ENCODE data around the gene PDE4C.

The PDE4C gene

DNA sequence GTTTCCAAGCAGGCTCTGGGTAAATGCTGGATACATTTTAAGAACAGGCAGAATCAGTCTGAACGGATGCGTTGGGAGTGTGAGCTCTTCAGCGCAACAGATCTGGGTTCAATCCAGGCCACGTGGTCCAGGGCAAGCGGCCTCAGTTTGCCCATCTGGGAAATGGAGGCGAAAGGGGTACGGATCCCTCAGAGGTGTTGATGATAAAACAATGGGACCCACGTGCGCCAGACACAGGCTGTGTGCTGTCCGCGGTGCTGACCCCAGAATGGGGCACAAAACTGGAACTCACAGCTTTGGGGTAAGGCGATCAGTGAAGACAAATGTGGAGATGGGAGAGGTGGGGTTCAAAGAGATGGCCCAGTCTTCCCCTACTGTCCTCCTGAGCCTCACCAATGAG lies 13.1 kb upstream of the PDE4C start:
- FAIRE-seq: no peak
- TF ChIP-seq POLR2AphosphoS5 (IDR thresholded peaks at IDR 0.05; ENCODE audit: low read depth, low read length) (no peak), TAF1 (IDR thresholded peaks at IDR 0.05; ENCODE audit: low read depth, low read length) (no peak), POU2F2 (IDR thresholded peaks at IDR 0.05; ENCODE audit: low read depth, low read length) (no peak), POLR2A (IDR thresholded peaks at IDR 0.05; ENCODE audit: low read depth, low read length) (no peak), PAX5 (IDR thresholded peaks at IDR 0.05; ENCODE audit: insufficient read depth, low read length, severe bottlenecking) (no peak), SPI1 (IDR thresholded peaks at IDR 0.05; ENCODE audit: low read depth, low read length) (no peak)
- DNase-seq (ENCODE audit: insufficient read length, low spot score): no peak

DNA sequence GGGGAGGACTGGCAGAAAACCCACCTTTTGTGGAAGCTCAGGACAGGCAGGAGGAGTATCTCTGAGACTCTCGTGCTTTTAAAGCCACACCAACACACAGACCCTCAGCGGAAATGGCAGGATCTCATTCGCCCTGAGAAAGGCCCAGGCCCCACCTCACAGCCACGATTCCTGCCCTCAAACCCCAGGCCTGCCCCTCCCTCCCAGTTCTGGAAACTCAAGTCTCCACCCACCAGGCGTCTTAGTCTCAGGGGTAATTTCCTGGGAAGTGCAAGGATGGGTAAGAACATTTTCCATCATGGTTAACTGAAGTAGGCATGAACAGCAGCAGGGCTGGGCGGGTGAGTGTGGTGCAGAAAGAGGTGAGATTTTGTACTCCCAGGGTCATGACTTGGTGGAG lies 8.0 kb upstream of the PDE4C start:
- DNase-seq (ENCODE audit: insufficient read length, low spot score): no peak
- TF ChIP-seq POU2F2 (IDR thresholded peaks at IDR 0.05; ENCODE audit: low read depth, low read length) (no peak), PAX5 (IDR thresholded peaks at IDR 0.05; ENCODE audit: insufficient read depth, low read length, severe bottlenecking) (no peak)
- no peak for FAIRE-seq

DNA sequence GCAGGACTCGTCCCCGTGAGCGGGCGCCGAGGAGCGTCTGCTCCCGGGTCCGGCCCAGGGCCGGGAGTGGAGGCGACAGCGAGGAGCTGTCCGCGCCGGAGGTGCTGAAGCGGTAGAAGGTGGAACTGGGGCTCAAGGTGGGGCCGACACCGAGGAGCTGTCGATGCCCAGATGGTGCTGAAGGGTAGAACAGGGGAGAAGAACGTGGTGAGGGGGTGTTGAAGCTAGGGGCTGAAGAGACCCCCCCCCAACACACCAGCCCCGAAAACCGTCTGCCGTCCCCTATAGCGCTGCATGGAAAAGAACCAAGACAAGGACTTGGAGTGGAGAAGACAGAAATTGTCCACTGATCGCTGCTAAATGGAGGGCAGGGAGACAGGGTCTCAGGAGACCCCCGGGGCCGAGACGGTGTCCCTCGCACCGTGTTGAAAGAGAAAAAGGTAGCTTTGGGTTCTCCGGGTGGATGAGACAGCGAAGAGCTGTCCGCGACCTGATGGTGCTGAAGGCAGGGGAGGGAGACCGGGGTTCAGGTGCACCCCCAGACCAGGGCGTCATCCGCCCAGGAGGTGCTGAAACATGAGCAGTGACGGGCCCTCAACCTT lies 7.1 kb upstream of the PDE4C start:
- TF ChIP-seq TAF1 (IDR thresholded peaks at IDR 0.05; ENCODE audit: low read depth, low read length): no peak
- no peak for TF ChIP-seq PAX5 (IDR thresholded peaks at IDR 0.05; ENCODE audit: insufficient read depth, low read length, severe bottlenecking)
- no peak for TF ChIP-seq POLR2AphosphoS5 (IDR thresholded peaks at IDR 0.05; ENCODE audit: low read depth, low read length)
- no peak for TF ChIP-seq POLR2A (IDR thresholded peaks at IDR 0.05; ENCODE audit: low read depth, low read length)
- no peak for TF ChIP-seq SPI1 (IDR thresholded peaks at IDR 0.05; ENCODE audit: low read depth, low read length)
- no peak for TF ChIP-seq POU2F2 (IDR thresholded peaks at IDR 0.05; ENCODE audit: low read depth, low read length)
- FAIRE-seq (no peak), DNase-seq (ENCODE audit: insufficient read length, low spot score) (peak; percentile 82)

DNA sequence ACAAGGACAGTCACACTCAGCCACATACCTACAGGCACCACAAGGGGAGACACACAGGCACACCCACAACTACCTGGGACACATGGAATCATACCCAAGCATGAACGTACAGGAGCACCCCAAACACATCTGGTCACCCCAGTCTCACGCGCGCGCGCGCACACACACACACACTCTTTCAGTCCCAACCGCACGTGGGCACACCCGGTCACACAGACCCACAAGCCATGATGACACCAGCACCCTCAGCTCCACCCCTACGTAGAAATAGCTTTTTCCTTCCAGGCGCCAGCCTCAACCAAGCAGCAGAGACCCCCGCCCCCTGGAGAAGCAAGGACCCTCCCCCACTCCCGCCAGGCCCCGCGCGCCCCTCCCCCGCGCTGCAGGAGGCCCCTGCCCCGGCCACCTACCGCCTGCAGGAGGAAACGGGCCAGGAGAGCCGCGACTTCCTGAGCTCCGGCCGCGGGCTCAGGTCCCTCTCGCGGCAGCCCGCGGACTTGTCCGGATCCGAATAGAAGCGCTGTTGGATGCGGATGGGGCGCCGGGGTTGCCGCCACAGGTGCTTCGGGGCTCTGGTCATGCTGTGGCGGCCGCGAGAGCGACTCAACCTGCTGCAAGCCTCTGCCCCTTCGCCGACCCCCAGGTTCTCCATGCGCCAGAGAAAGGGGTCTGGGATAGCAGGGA lies 6.4 kb upstream of the PDE4C start:
- FAIRE-seq (no peak), DNase-seq (ENCODE audit: insufficient read length, low spot score) (no peak)
- TF ChIP-seq POLR2AphosphoS5 (IDR thresholded peaks at IDR 0.05; ENCODE audit: low read depth, low read length) (no peak), SPI1 (IDR thresholded peaks at IDR 0.05; ENCODE audit: low read depth, low read length) (no peak), POLR2A (IDR thresholded peaks at IDR 0.05; ENCODE audit: low read depth, low read length) (no peak), TAF1 (IDR thresholded peaks at IDR 0.05; ENCODE audit: low read depth, low read length) (no peak), POU2F2 (IDR thresholded peaks at IDR 0.05; ENCODE audit: low read depth, low read length) (no peak), PAX5 (IDR thresholded peaks at IDR 0.05; ENCODE audit: insufficient read depth, low read length, severe bottlenecking) (no peak)

DNA sequence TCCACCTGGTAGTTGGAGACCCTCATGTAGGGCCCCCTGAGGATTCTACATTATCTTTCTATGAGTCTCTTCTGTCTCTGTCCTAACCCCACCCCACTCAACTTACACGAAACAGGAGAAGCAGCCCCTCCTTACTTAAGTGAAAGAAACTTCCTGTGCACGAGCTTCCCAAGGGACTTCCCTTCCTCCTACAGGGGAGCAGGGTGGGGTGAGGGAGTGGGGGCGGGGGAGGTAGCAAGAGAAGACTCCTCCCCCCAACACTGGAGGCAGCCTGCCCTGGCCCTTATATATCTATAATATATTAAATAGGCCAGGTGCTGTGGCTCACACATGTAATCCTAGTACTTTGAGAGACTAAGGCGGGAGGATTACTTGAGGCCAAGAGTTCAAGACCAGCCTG lies 5.5 kb upstream of the PDE4C start:
- FAIRE-seq: no peak
- TF ChIP-seq POU2F2 (IDR thresholded peaks at IDR 0.05; ENCODE audit: low read depth, low read length) (no peak), PAX5 (IDR thresholded peaks at IDR 0.05; ENCODE audit: insufficient read depth, low read length, severe bottlenecking) (no peak), TAF1 (IDR thresholded peaks at IDR 0.05; ENCODE audit: low read depth, low read length) (no peak), SPI1 (IDR thresholded peaks at IDR 0.05; ENCODE audit: low read depth, low read length) (no peak)
- DNase-seq (ENCODE audit: insufficient read length, low spot score): no peak

DNA sequence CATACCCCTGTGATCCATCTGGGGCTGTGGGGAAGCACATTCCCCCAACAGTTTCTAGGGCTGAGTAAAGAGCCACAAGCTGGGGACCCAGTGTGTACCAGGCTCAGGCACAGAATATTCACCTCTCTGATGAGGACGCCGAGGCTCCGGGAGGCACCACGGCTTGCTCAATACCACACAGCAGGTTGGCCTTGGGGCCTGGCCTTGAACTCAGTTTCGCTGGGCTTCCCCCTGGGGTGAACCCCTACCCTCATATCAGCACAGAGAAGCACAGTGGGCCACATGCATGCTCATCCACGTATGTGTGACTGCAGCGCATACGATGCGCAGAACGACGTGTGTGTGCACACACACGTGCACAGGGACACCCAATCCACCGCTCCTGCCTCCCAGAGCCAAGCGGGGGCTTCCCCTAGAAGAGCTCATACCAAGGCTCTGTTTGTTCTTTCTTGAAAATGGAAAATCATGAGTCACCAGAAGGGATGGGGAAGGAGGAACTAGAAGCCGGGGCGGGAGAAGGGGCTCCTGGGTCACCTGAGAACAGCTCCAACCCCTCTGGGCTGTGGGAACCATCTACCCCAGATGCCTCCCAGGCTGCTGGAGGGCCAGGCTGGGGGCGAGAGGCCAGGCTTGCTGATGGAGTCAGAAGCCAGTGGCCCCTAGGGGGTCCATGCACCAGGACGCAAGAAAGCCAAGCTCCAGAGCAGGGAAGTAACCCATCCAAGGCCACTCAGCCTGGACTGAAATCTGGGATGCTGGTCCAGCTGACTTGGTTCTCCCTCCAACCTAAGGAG lies 4.9 kb upstream of the PDE4C start:
- no peak for FAIRE-seq
- DNase-seq (ENCODE audit: insufficient read length, low spot score): no peak
- TF ChIP-seq PAX5 (IDR thresholded peaks at IDR 0.05; ENCODE audit: insufficient read depth, low read length, severe bottlenecking) (no peak), SPI1 (IDR thresholded peaks at IDR 0.05; ENCODE audit: low read depth, low read length) (no peak), POLR2AphosphoS5 (IDR thresholded peaks at IDR 0.05; ENCODE audit: low read depth, low read length) (no peak)

DNA sequence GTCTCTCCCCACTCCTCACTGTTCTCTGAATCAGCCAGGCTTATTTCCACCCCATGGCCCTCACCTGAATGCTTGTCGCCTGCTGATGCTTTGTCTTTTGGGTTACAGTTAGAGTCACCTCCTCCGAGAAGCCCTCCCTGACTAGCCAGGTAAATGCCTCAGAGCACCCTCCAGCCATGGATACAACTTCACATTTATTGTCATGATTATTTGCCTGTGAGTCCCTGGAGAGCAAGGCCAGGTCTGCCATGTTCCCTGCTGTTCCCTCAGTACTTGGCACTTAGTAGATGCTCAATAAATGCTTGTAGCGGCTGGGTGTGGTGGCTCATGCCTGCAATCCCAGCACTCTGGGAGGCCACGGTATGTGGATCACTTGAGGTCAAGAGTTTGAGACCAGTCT lies 3.7 kb upstream of the PDE4C start:
- no peak for TF ChIP-seq PAX5 (IDR thresholded peaks at IDR 0.05; ENCODE audit: insufficient read depth, low read length, severe bottlenecking)
- no peak for TF ChIP-seq POLR2A (IDR thresholded peaks at IDR 0.05; ENCODE audit: low read depth, low read length)
- no peak for TF ChIP-seq POU2F2 (IDR thresholded peaks at IDR 0.05; ENCODE audit: low read depth, low read length)
- no peak for TF ChIP-seq TAF1 (IDR thresholded peaks at IDR 0.05; ENCODE audit: low read depth, low read length)
- no peak for TF ChIP-seq SPI1 (IDR thresholded peaks at IDR 0.05; ENCODE audit: low read depth, low read length)
- TF ChIP-seq POLR2AphosphoS5 (IDR thresholded peaks at IDR 0.05; ENCODE audit: low read depth, low read length): no peak
- DNase-seq (ENCODE audit: insufficient read length, low spot score) (no peak), FAIRE-seq (no peak)

DNA sequence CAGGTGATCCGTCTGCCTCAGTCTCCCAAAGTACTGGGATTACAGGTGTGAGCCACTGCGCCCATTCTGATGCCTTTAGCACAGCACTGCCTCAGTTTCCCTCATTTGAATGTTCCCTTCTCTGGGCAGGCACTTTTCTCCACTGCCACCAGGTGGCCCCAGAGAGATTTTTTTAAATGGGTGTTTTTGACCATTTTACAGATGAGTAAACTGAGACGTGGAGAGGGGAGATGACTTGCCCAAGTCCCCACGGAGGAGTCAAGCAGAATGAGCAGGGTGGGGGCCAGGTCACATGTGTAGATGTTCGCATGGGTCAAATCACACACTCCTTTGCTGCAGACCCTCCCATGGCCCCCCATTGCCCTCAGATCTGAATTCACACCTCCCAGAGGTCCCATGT lies 3.2 kb upstream of the PDE4C start:
- DNase-seq (ENCODE audit: insufficient read length, low spot score): no peak
- TF ChIP-seq POLR2AphosphoS5 (IDR thresholded peaks at IDR 0.05; ENCODE audit: low read depth, low read length): no peak
- TF ChIP-seq POU2F2 (IDR thresholded peaks at IDR 0.05; ENCODE audit: low read depth, low read length): no peak
- no peak for TF ChIP-seq POLR2A (IDR thresholded peaks at IDR 0.05; ENCODE audit: low read depth, low read length)
- no peak for TF ChIP-seq SPI1 (IDR thresholded peaks at IDR 0.05; ENCODE audit: low read depth, low read length)
- no peak for TF ChIP-seq TAF1 (IDR thresholded peaks at IDR 0.05; ENCODE audit: low read depth, low read length)
- no peak for TF ChIP-seq PAX5 (IDR thresholded peaks at IDR 0.05; ENCODE audit: insufficient read depth, low read length, severe bottlenecking)
- FAIRE-seq: no peak

DNA sequence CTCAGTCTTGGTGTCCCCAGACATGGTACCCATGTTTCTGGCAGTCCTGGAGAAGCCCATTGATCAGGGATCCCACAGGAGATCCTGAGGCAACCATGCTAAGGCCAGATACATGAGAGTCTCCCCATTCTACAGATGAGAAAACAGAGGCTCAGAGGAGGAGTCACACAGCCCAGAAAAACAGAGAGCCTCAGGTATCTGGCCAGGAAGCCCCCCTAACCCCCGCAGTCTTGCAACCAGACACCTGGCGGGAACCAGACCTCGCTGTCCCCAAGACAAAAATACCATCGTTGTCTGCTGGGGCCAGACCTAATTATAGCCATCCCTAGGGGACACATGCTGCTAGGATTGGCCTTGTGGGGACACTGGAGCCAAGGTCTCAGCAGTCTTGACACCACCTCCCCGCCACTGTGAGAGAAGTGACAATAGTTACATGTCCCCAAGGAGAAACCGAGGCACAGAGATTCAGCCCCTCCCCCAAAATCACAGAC lies 1.6 kb upstream of the PDE4C start:
- TF ChIP-seq POLR2A (IDR thresholded peaks at IDR 0.05; ENCODE audit: low read depth, low read length): no peak
- TF ChIP-seq POLR2AphosphoS5 (IDR thresholded peaks at IDR 0.05; ENCODE audit: low read depth, low read length): no peak
- TF ChIP-seq SPI1 (IDR thresholded peaks at IDR 0.05; ENCODE audit: low read depth, low read length): no peak
- no peak for TF ChIP-seq PAX5 (IDR thresholded peaks at IDR 0.05; ENCODE audit: insufficient read depth, low read length, severe bottlenecking)
- TF ChIP-seq POU2F2 (IDR thresholded peaks at IDR 0.05; ENCODE audit: low read depth, low read length): no peak
- TF ChIP-seq TAF1 (IDR thresholded peaks at IDR 0.05; ENCODE audit: low read depth, low read length): no peak
- FAIRE-seq (no peak), DNase-seq (ENCODE audit: insufficient read length, low spot score) (no peak)
